Effector memory CD4-positive, alpha-beta T cell (primary cell): ENCODE results near the gene PROS1.
"Not testable (repeated sequence)": the region's sequence is repeated elsewhere in the genome, so short reads cannot be mapped to it uniquely, and the experiment has no call there.

Source experiments
- DNase-seq, 3 donors: peaks; one replicate each; pipeline ENCODE4 v3.0.0-alpha.2; 2020
- H3K27ac ChIP-seq: 2 replicates; pipeline ENCODE4 v1.7.0; 2013; ENCODE audit warnings: mild to moderate bottlenecking, low read length, moderate library complexity; ENCODE audit not compliant: insufficient read depth, poor library complexity, severe bottlenecking
- H3K27me3 ChIP-seq: replicated peaks from 2 replicates; pipeline ENCODE4 v1.7.0; 2013; ENCODE audit warnings: mild to moderate bottlenecking, low read length; ENCODE audit not compliant: insufficient read depth, control insufficient read depth, poor library complexity, severe bottlenecking
- H3K36me3 ChIP-seq: 2 replicates; pipeline ENCODE4 v1.7.0; 2013; ENCODE audit warnings: mild to moderate bottlenecking, low read length, moderate library complexity; ENCODE audit not compliant: control insufficient read depth, insufficient read depth
- H3K4me1 ChIP-seq: 2 replicates; pipeline ENCODE4 v1.7.0; 2013; ENCODE audit warnings: low read length, mild to moderate bottlenecking; ENCODE audit not compliant: control insufficient read depth, insufficient read depth, poor library complexity, severe bottlenecking
- H3K4me3 ChIP-seq: 2 replicates; pipeline ENCODE4 v1.7.0; 2013; ENCODE audit warnings: low read length, low read depth, mild to moderate bottlenecking; ENCODE audit not compliant: insufficient read depth, poor library complexity, severe bottlenecking
- H3K9me3 ChIP-seq: 2 replicates; pipeline ENCODE4 v1.7.0; 2013; ENCODE audit warnings: mild to moderate bottlenecking, low read length, moderate library complexity; ENCODE audit not compliant: control insufficient read depth

Gene PROS1

GRCh38 chr3:93852228-93852627 lies 121.5 kb downstream of the PROS1 start:
- not testable (repeated sequence) for H3K9me3 ChIP-seq, H3K27me3 ChIP-seq, H3K4me3 ChIP-seq, H3K36me3 ChIP-seq, DNase-seq, H3K27ac ChIP-seq, H3K4me1 ChIP-seq

GRCh38 chr3:93843981-93844380 lies 129.7 kb downstream of the PROS1 start:
- no peaks in the 10 kb centered on the region for H3K9me3 ChIP-seq
- no peak overlapping the region for H3K27ac ChIP-seq
- no peaks in the 10 kb centered on the region for H3K36me3 ChIP-seq
- H3K27me3 ChIP-seq = no peaks in the 10 kb centered on the region
- DNase-seq = no peak
- no peaks in the 10 kb centered on the region for H3K4me1 ChIP-seq
- H3K4me3 ChIP-seq = no peak overlapping the region

GRCh38 chr3:93839193-93839592 lies 134.5 kb downstream of the PROS1 start:
- not testable (repeated sequence) for H3K9me3 ChIP-seq, H3K4me1 ChIP-seq, H3K4me3 ChIP-seq, H3K27me3 ChIP-seq, H3K36me3 ChIP-seq, DNase-seq, H3K27ac ChIP-seq
